RWPE1 (cell line): Measurements from ENCODE around the gene AXL.

Experiments used
- CTCF ChIA-PET: fragments of 350-600 bp; sonication (Branson Sonifier 250); formaldehyde crosslinking; extraction: SDS; loops from one replicate; lab custom pipeline; 2021; lab: Yijun Ruan, JAX
- POLR2A ChIA-PET: fragments of 400-600 bp; formaldehyde crosslinking; extraction: SDS; loops from one replicate; lab custom pipeline; 2020; ENCODE audit warnings: antibody characterized with exemption; ENCODE audit not compliant: low non-redundant PET; lab: Yijun Ruan, JAX
- DNase-seq: peaks from one replicate; pipeline ENCODE4 v3.0.0; 2012; ENCODE audit warnings: low spot score
- H3K27ac ChIP-seq: fragments of 450-650 bp; 2 replicates; pipeline ENCODE4 v1.5.1; 2017
- TF ChIP-seq, protein P1 (sequence below): fragments of 450-650 bp; conservative IDR thresholded peaks from 2 replicates; pipeline ENCODE4 v1.5.1; 2017; ENCODE audit warnings: low read depth, mild to moderate bottlenecking

The AXL gene

DNA sequence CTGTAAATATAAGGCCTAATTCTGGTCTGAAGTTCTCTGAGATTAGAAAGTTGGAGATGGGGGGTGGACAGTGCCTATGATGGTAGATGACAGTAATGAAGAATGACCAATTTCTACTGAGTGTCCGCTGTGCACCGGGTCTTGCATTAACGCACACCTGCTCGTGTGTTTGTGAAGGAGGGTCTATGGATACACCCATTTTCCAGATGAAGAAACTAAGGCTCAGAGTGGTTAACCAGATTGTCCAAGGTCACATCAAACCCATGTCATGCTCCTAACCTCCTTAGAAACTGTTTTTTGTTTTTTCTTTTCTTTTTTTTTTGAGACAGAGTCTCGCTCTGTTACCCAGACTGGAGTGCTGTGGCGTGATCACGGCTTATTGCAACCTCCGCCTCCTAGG lies 13.7 kb downstream of the AXL start:
- TF ChIP-seq, protein P1, sequence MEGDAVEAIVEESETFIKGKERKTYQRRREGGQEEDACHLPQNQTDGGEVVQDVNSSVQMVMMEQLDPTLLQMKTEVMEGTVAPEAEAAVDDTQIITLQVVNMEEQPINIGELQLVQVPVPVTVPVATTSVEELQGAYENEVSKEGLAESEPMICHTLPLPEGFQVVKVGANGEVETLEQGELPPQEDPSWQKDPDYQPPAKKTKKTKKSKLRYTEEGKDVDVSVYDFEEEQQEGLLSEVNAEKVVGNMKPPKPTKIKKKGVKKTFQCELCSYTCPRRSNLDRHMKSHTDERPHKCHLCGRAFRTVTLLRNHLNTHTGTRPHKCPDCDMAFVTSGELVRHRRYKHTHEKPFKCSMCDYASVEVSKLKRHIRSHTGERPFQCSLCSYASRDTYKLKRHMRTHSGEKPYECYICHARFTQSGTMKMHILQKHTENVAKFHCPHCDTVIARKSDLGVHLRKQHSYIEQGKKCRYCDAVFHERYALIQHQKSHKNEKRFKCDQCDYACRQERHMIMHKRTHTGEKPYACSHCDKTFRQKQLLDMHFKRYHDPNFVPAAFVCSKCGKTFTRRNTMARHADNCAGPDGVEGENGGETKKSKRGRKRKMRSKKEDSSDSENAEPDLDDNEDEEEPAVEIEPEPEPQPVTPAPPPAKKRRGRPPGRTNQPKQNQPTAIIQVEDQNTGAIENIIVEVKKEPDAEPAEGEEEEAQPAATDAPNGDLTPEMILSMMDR = no peak
- ChIA-PET CTCF (no interaction called here), POLR2A (no interaction called here)
- H3K27ac ChIP-seq = no peak overlapping the region
- DNase-seq = no peak

DNA sequence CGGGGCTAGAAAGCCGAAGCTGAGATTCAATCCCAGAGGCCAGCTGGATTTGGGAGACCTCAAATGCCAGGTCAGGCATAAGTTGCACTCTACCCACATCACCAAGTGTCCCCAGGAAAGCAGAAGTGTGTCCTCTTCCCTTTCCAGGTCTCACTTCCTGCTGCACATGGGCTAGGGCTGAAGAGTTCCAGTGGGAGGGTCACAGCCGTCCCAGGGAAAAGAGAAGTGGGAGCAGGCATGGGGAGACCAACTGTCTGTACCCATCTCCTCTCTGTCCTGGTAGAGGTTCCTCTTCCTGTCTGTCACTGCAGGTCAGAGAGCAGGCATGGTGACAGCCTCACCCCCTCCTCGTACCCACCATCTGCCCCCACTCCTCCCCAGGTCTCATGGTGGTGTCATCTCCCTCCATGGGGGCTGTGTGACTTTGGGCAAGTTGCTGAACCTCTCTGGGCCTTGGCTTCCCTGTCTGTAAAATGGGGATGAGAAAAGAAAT lies 14.8 kb downstream of the AXL start:
- POLR2A ChIA-PET = no interaction called here

DNA sequence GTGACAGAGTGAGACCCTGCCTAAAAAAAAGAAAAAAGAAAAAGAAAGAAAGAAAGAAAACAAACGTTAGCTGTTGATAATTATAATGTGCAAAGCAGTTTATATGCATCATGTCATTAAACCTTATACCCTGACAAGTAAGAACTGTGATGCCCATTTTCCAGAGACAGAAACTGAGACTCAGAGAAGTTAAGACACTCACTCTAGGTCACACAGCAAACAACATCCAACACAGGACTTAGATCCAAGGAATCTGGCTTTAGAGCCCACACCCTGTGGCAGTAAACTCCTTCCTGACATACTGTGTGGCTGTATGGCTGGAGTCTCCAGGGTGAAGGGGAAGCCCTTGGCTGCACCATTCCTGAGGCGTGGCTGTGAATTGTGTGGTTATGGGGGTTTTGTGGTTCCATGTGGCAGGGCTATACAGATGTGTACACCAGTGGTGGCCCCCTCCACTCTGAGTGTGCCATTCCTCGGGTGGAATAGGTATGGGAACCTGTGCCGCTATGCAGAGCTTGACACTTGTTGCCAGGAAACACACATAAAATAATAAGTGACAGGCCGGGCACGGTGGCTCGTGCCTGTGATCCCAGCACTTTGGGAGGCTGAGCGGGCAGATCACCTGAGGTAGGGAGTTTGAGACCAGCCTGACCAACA lies 15.6 kb downstream of the AXL start:
- CTCF ChIA-PET = no interaction called here
- TF ChIP-seq, protein P1 = no peak
- peak overlapping the region; percentile 32 for H3K27ac ChIP-seq
- DNase-seq = no peak
- POLR2A ChIA-PET = no interaction called here

More for the DNA sequence above, 14.8 kb downstream of the AXL start:
- CTCF ChIA-PET = no interaction called here
- no peak for DNase-seq
- TF ChIP-seq, protein P1 = no peak
- peak overlapping the region; percentile 41 for H3K27ac ChIP-seq

DNA sequence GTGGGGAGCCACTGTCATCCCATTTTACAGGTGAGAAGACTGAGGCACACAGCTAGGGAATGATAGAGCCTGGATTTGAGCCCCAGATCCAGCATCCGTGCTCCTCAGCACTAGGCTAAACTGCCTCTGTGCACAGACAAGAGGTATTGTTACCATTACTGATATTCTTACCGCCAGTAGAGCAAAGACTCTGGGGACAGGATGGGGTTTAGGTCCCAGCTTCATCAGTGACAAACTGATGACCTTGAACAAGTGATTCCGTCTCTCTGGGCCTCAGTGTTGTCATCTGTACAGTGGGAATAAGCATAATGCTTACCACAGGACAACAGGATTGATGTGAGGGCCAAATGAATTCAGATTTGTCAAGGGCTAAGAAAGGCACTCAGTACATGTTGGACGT lies 16.5 kb downstream of the AXL start:
- ChIA-PET POLR2A (no interaction called here), CTCF (interaction anchor here (1.2 kb wide), 1 partner anchor 27 kb away, joined by 4 read pairs; no protein-coding TSS in a partner anchor)
- no peak for DNase-seq
- H3K27ac ChIP-seq = no peak overlapping the region
- TF ChIP-seq, protein P1 = no peak

DNA sequence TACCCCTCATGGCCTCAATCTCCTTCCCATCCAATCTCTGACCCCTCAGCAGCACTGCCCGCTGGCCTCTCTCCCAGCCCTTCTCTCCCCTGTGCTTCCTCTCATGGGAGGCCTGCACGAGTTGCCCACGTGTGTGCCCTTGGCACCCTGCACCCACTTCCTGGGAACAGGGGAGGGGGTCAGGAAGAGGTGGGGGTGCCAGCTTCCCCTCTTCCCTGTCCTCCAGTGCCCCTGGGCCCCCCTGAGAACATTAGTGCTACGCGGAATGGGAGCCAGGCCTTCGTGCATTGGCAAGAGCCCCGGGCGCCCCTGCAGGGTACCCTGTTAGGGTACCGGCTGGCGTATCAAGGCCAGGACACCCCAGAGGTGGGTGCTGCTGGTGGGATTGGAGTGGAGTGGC lies 19.2 kb downstream of the AXL start:
- H3K27ac ChIP-seq = peak overlapping the region; percentile 22
- TF ChIP-seq, protein P1 = no peak
- ChIA-PET CTCF (no interaction called here), POLR2A (no interaction called here)
- DNase-seq = no peak

DNA sequence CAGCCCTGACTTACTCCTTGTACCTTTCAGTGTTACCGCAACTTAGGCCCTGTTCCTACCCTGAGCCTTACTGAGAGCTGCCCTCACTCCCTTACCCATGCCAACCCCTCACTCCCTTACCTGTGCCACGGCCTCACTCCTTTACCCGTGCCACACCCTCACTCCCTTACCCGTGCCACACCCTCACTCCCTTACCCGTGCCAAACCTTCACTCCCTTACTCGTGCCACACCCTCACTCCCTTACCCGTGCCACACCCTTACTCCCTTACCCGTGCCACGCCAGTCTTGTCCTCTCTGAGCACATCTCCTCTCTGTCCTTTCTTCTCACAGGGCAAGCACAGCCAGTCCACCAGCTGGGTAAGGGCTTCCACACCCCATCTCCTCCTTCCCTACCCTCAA lies 20.3 kb downstream of the AXL start:
- DNase-seq = no peak
- H3K27ac ChIP-seq = peak overlapping the region; percentile 60
- ChIA-PET POLR2A (no interaction called here), CTCF (no interaction called here)
- TF ChIP-seq, protein P1 = no peak
